ENCODE results near the gene MTCL1.

MTCL1 gene

DNA sequence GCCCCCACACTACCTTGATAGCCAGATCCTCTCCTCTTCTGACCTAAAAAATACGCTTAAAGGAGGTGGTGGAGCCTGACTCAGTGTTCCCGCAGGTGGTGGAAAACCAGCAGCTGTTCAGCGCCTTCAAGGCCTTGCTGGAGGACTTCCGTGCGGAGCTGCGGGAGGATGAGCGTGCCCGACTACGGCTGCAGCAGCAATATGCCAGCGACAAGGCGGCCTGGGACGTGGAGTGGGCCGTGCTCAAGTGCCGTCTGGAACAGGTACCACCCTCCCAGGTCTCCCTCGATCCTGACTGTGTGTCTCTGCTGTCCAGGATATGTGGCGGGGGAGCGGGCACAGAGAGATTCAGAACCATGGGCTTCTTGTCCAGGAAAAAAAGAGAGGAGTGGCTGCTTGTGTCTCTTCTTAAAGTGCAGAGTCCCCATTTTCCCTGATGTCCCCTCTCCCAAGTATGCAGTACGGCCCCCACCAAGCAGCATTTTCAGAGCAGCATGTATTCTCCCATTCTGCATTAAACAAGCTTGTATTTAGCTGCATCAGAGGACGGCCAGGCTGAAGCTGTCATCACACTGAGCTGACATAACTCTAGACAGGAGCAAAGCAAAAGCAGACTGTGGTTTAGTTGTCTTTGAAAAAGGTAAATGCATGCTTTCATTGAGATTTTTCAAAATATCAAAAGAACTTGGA lies 101.6 kb downstream of the MTCL1 start:
- DNase-seq (ENCODE audit: low spot score) = no peak
- Histone ChIP-seq H3K27ac (no peak overlapping the region), H3K4me3 (no peak overlapping the region)
- TF ChIP-seq, protein P1, sequence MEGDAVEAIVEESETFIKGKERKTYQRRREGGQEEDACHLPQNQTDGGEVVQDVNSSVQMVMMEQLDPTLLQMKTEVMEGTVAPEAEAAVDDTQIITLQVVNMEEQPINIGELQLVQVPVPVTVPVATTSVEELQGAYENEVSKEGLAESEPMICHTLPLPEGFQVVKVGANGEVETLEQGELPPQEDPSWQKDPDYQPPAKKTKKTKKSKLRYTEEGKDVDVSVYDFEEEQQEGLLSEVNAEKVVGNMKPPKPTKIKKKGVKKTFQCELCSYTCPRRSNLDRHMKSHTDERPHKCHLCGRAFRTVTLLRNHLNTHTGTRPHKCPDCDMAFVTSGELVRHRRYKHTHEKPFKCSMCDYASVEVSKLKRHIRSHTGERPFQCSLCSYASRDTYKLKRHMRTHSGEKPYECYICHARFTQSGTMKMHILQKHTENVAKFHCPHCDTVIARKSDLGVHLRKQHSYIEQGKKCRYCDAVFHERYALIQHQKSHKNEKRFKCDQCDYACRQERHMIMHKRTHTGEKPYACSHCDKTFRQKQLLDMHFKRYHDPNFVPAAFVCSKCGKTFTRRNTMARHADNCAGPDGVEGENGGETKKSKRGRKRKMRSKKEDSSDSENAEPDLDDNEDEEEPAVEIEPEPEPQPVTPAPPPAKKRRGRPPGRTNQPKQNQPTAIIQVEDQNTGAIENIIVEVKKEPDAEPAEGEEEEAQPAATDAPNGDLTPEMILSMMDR (IDR thresholded peaks at IDR 0.05) = no peak

DNA sequence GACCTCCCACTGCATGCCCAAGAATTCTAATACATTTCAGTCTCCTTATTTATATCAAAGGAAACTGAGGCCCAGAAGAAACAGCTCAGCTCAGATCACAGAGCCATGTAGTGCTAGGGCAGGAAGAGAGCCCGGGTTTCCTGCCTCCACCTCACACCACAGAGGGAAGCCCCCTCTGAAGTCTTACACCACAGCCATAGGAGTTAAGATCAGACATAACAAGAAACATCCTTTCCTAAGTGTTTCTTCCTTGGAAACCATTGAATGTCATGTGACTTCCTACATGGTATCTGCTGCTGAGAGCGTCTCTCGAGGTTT lies 102.1 kb downstream of the MTCL1 start:
- Histone ChIP-seq H3K27ac (no peak overlapping the region), H3K4me3 (no peak overlapping the region)
- TF ChIP-seq, protein P1 (IDR thresholded peaks at IDR 0.05) = no peak
- no peak for DNase-seq (ENCODE audit: low spot score)

GRCh38 chr18:8808001-8808400 lies 102.6 kb downstream of the MTCL1 start:
- no peak for DNase-seq (ENCODE audit: low spot score)
- Histone ChIP-seq H3K27ac (no peak overlapping the region), H3K4me3 (no peak overlapping the region)
- TF ChIP-seq, protein P1 (IDR thresholded peaks at IDR 0.05) = no peak

DNA sequence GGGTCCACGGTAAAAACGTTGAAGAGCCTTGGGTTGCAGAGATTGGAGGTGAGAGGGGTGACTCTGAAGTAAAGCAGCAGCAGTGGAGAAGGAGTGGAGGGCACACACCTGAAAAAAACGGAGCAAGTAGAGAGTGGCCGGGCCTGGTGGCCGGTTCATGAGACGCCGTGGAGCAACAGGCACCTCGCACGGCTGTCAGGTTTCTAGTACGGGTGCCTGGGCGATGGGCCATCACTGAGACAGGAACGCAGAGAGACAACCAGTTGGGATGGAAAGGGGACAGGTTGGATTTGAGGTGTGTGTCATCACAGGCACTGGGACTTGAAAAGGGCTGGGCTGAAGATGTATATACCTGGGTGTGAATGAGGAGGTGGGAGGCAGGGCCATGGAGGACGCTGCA lies 104.2 kb downstream of the MTCL1 start:
- TF ChIP-seq, protein P1 (IDR thresholded peaks at IDR 0.05) = no peak
- Histone ChIP-seq H3K27ac (no peak overlapping the region), H3K4me3 (no peak overlapping the region)
- no peak for DNase-seq (ENCODE audit: low spot score)

- no peak for DNase-seq (ENCODE audit: low spot score)
- H3K27ac ChIP-seq = no peak overlapping the region
- TF ChIP-seq, protein P1 (IDR thresholded peaks at IDR 0.05) = no peak
- H3K4me3 ChIP-seq = no peak overlapping the region
Observed at GRCh38 chr18:8810157-8810556, 104.8 kb downstream of the MTCL1 start.

- DNase-seq (ENCODE audit: low spot score) = no peak
- no peak overlapping the region for H3K4me3 ChIP-seq
- no peak overlapping the region for H3K27ac ChIP-seq
- TF ChIP-seq, protein P1 (IDR thresholded peaks at IDR 0.05) = no peak
Observed at GRCh38 chr18:8811115-8811514, 105.8 kb downstream of the MTCL1 start.

DNA sequence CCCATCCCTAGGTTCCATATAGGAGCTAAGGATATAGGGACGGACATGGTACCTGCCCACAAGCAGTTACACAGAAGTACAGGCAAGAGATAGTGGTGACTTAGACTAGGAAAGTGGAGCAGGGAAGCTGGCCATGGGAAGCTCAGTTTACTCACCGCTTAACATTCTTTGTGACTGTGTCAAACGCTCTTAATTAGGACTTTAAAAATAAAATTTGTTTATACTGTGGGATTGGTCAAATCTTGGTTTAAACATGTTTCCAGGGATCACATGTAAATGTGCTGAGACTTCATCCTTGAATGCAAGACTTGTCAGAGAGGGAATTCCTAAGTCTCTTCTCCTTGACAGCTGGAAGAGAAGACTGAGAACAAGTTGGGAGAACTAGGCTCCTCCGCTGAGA lies 107.3 kb downstream of the MTCL1 start:
- TF ChIP-seq, protein P1 (IDR thresholded peaks at IDR 0.05) = no peak
- DNase-seq (ENCODE audit: low spot score) = no peak
- H3K4me3 ChIP-seq = no peak overlapping the region
- no peak overlapping the region for H3K27ac ChIP-seq

Data from coronary artery (tissue), 2 donors.